NCI-H2196 (cell line): Measurements from ENCODE around the gene KCNH3.

ENCODE experiments used
- DNase-seq: peaks from one replicate; lab custom pipeline; 2025; ENCODE audit not compliant: unreplicated experiment; lab: John Stamatoyannopoulos, UW

Gene KCNH3

GRCh38 chr12:49559011-49559675, 20.3 kb downstream of the KCNH3 start:
- DNase-seq, result no peak

GRCh38 chr12:49560695-49561094, 21.9 kb downstream of the KCNH3 start:
- DNase-seq, result no peak

GRCh38 chr12:49562233-49562632, 23.4 kb downstream of the KCNH3 start:
- DNase-seq, result no peak

- DNase-seq, result no peak
Measured at GRCh38 chr12:49562831-49563230, 24.0 kb downstream of the KCNH3 start.

- DNase-seq, result no peak
Measured at GRCh38 chr12:49563951-49564685, 25.3 kb downstream of the KCNH3 start.

- no peak for DNase-seq
Measured at GRCh38 chr12:49564686-49565405, 26.0 kb downstream of the KCNH3 start.

GRCh38 chr12:49565406-49566265, 26.8 kb downstream of the KCNH3 start:
- no peak for DNase-seq

- no peak for DNase-seq
Measured at GRCh38 chr12:49566361-49566760, 27.5 kb downstream of the KCNH3 start.

GRCh38 chr12:49567302-49567610, 28.4 kb downstream of the KCNH3 start:
- no peak for DNase-seq

- peak; percentile 91 for DNase-seq
Measured at GRCh38 chr12:49567611-49568441, 29.0 kb downstream of the KCNH3 start, which contains the start of gene MCRS1. Gene MCRS1 (minus strand): TSS chr12:49568142. CDS start chr12:49566731, 1,411 bp downstream.

GRCh38 chr12:49568442-49569162, 29.8 kb downstream of the KCNH3 start:
- DNase-seq, result no peak

- DNase-seq, result no peak
Measured at GRCh38 chr12:49577589-49578315, 38.9 kb downstream of the KCNH3 start.

GRCh38 chr12:49578471-49579112, 39.8 kb downstream of the KCNH3 start:
- no peak for DNase-seq

GRCh38 chr12:49580572-49581535, 42.0 kb downstream of the KCNH3 start:
- DNase-seq, result peak; percentile 91

GRCh38 chr12:49582201-49582600, 43.4 kb downstream of the KCNH3 start:
- DNase-seq, result no peak

- no peak for DNase-seq
Measured at GRCh38 chr12:49582850-49583249, 44.0 kb downstream of the KCNH3 start.

- no peak for DNase-seq
Measured at GRCh38 chr12:49583366-49584094, 44.7 kb downstream of the KCNH3 start.
